ENCODE results near the gene KIF2A.

Gene KIF2A

GRCh38 chr5:62271870-62272269, 34.1 kb upstream of the KIF2A start:
- no peaks in the 10 kb centered on the region for H3K9me3 ChIP-seq
- no peaks in the 10 kb centered on the region for H3K36me3 ChIP-seq
- no peaks in the 10 kb centered on the region for H3K27me3 ChIP-seq
- TF ChIP-seq CTCF (IDR thresholded peaks at IDR 0.05), result no peak
- no peak overlapping the region for H3K27ac ChIP-seq
- no peaks in the 10 kb centered on the region for H3K4me1 ChIP-seq (ENCODE audit: control insufficient read depth in 1 of 2, insufficient read depth in 1 of 2, low read depth in 1 of 2, low read length in 1 of 2)
- no peak overlapping the region for H3K4me3 ChIP-seq (ENCODE audit: low read depth in 1 of 2, low read length in 1 of 2)

GRCh38 chr5:62273687-62274086, 32.3 kb upstream of the KIF2A start:
- Histone ChIP-seq H3K36me3 (no peaks in the 10 kb centered on the region), H3K9me3 (no peaks in the 10 kb centered on the region), H3K27me3 (no peaks in the 10 kb centered on the region), H3K4me1 (ENCODE audit: control insufficient read depth in 1 of 2, insufficient read depth in 1 of 2, low read depth in 1 of 2, low read length in 1 of 2) (no peaks in the 10 kb centered on the region), H3K4me3 (ENCODE audit: low read depth in 1 of 2, low read length in 1 of 2) (no peak overlapping the region), H3K27ac (no peak overlapping the region)
- no peak for TF ChIP-seq CTCF (IDR thresholded peaks at IDR 0.05)

GRCh38 chr5:62275581-62275980, 30.4 kb upstream of the KIF2A start:
- Histone ChIP-seq H3K27me3 (no peaks in the 10 kb centered on the region), H3K27ac (no peak overlapping the region), H3K36me3 (no peaks in the 10 kb centered on the region), H3K9me3 (no peaks in the 10 kb centered on the region), H3K4me1 (ENCODE audit: control insufficient read depth in 1 of 2, insufficient read depth in 1 of 2, low read depth in 1 of 2, low read length in 1 of 2) (no peaks in the 10 kb centered on the region), H3K4me3 (ENCODE audit: low read depth in 1 of 2, low read length in 1 of 2) (no peak overlapping the region)
- TF ChIP-seq CTCF (IDR thresholded peaks at IDR 0.05), result no peak

DNA sequence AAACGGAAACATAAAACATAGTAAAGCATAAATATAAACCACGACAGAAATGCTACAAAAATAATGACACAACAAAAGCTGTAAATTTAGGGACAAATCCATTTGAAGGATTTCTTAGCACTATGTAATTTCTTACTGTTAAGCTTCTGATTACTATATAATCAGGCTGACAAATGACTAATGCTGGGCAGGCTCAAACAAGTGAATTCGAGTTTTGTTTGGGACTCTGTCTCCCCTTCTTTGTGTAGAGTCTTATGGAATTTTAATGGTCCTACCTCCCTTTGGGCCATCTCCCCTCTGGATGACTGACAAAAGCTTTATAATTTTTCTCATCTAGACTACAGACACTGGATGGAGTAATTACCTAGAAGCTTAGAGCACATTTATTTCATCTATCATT, 24.6 kb upstream of the KIF2A start:
- TF ChIP-seq CTCF (IDR thresholded peaks at IDR 0.05), result no peak
- Histone ChIP-seq H3K4me1 (ENCODE audit: control insufficient read depth in 1 of 2, insufficient read depth in 1 of 2, low read depth in 1 of 2, low read length in 1 of 2) (no peaks in the 10 kb centered on the region), H3K27ac (no peak overlapping the region), H3K9me3 (no peaks in the 10 kb centered on the region), H3K36me3 (no peaks in the 10 kb centered on the region), H3K4me3 (ENCODE audit: low read depth in 1 of 2, low read length in 1 of 2) (no peak overlapping the region), H3K27me3 (no peaks in the 10 kb centered on the region)

- no peak for TF ChIP-seq CTCF (IDR thresholded peaks at IDR 0.05)
Observed at GRCh38 chr5:62282064-62282463, 23.9 kb upstream of the KIF2A start.

GRCh38 chr5:62283005-62283404, 23.0 kb upstream of the KIF2A start:
- Histone ChIP-seq H3K4me1 (ENCODE audit: control insufficient read depth in 1 of 2, insufficient read depth in 1 of 2, low read depth in 1 of 2, low read length in 1 of 2) (no peaks in the 10 kb centered on the region), H3K9me3 (no peaks in the 10 kb centered on the region), H3K27me3 (no peaks in the 10 kb centered on the region), H3K27ac (no peak overlapping the region), H3K36me3 (no peaks in the 10 kb centered on the region), H3K4me3 (ENCODE audit: low read depth in 1 of 2, low read length in 1 of 2) (no peak overlapping the region)
- TF ChIP-seq CTCF (IDR thresholded peaks at IDR 0.05), result no peak

More at GRCh38 chr5:62282064-62282463, 23.9 kb upstream of the KIF2A start:
- Histone ChIP-seq H3K36me3 (no peaks in the 10 kb centered on the region), H3K4me3 (ENCODE audit: low read depth in 1 of 2, low read length in 1 of 2) (no peak overlapping the region), H3K9me3 (no peaks in the 10 kb centered on the region), H3K27me3 (no peaks in the 10 kb centered on the region), H3K27ac (no peak overlapping the region), H3K4me1 (ENCODE audit: control insufficient read depth in 1 of 2, insufficient read depth in 1 of 2, low read depth in 1 of 2, low read length in 1 of 2) (no peaks in the 10 kb centered on the region)
